Lower leg skin (tissue), 4 donors: ENCODE data around the gene CA9. TPM values are rescaled to one million over a fixed set of nuclear protein-coding genes. Genes with fewer than 3 reads are reported as not detected.

ENCODE experiments used
- DNase-seq, 2 donors: peaks; one replicate each; pipeline ENCODE4 v3.0.0-alpha.2; 2019; ENCODE audit warnings: low spot score in 2 of 2
- H3K4me3 ChIP-seq: fragments of 200-600 bp; sonication (generic); 2 replicates; pipeline ENCODE4 v1.5.1; 2017; ENCODE audit warnings: mild to moderate bottlenecking, low read depth; ENCODE audit not compliant: poor library complexity, severe bottlenecking
- POLR2A ChIP-seq, 2 donors: fragments of 450-650 bp; IDR thresholded peaks; one replicate each; pipeline ENCODE4 v1.6.1; 2016 to 2017; ENCODE audit warnings: antibody characterized with exemption in 2 of 2, mild to moderate bottlenecking in 1 of 2, moderate library complexity in 1 of 2
- WGBS, 2 donors: methylation state at CpG; one replicate each; pipeline ENCODE4 v1.1.5; 2018; 5-methylcytosine and 5-hydroxymethylcytosine counted together
- intact Hi-C: fragments of 100-400 bp; cut with DNase I; formaldehyde crosslinking; loops from one replicate; pipeline ENCODE4 v1.15.0; 2023; ENCODE audit warnings: low total_unique reads
- total RNA-seq, 4 donors: library from RNA; depleted of rRNA; stranded (reverse); fragments of >200 nt; gene quantifications; one replicate each; pipeline ENCODE4 v1.1.0, GENCODE V29; 2016
- TF ChIP-seq, protein P1 (sequence below), 3 donors: fragments of 450-650 bp; IDR thresholded peaks; one replicate each; pipeline ENCODE4 v1.5.1; 2016; ENCODE audit warnings: antibody characterized with exemption in 3 of 3, mild to moderate bottlenecking in 3 of 3, moderate library complexity in 2 of 3

Gene CA9
- total RNA-seq, 4 donors from 2014 or later, result 0.25 to 22.2 (median 4.2) TPM

GRCh38 chr9:35658137-35658967, 15.4 kb upstream of the CA9 start, which contains the start of gene CCDC107:
Gene CCDC107 (plus strand): TSS chr9:35658292. CDS start chr9:35658380, 88 bp downstream.
- H3K4me3 ChIP-seq, result peak within 1 kb of the TSS; percentile 70
- peak; percentile 71 to 96 for DNase-seq
- WGBS, 2 donors, result 0 to 1% methylated on average over 44 to 55 of the region's 67 CpGs
- TF ChIP-seq POLR2A (IDR thresholded peaks at IDR 0.05), result no peak
- TF ChIP-seq, protein P1, sequence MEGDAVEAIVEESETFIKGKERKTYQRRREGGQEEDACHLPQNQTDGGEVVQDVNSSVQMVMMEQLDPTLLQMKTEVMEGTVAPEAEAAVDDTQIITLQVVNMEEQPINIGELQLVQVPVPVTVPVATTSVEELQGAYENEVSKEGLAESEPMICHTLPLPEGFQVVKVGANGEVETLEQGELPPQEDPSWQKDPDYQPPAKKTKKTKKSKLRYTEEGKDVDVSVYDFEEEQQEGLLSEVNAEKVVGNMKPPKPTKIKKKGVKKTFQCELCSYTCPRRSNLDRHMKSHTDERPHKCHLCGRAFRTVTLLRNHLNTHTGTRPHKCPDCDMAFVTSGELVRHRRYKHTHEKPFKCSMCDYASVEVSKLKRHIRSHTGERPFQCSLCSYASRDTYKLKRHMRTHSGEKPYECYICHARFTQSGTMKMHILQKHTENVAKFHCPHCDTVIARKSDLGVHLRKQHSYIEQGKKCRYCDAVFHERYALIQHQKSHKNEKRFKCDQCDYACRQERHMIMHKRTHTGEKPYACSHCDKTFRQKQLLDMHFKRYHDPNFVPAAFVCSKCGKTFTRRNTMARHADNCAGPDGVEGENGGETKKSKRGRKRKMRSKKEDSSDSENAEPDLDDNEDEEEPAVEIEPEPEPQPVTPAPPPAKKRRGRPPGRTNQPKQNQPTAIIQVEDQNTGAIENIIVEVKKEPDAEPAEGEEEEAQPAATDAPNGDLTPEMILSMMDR (IDR thresholded peaks at IDR 0.05), result no peak
- intact Hi-C loops, result no loop called here

DNA sequence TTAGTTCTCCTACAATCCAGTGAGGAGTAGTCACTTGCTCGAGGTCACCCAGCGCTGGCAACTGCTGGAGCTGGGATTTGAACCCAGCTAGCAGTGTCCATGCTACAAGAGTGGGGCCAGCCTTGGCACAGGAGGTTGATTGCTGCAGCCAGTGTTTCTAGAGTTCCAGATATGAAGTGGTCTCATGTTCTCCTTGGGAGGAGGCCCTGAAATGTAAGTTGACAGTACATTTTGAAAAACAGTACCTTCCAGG, 14.8 kb upstream of the CA9 start:
- 0% methylated on average over 2 of the region's 2 CpGs for WGBS, 2 donors
- TF ChIP-seq, protein P1 (IDR thresholded peaks at IDR 0.05), result no peak
- no peak for TF ChIP-seq POLR2A (IDR thresholded peaks at IDR 0.05)
- intact Hi-C loops, result no loop called here
- H3K4me3 ChIP-seq, result peak overlapping the region; percentile 70
- DNase-seq, result no peak

DNA sequence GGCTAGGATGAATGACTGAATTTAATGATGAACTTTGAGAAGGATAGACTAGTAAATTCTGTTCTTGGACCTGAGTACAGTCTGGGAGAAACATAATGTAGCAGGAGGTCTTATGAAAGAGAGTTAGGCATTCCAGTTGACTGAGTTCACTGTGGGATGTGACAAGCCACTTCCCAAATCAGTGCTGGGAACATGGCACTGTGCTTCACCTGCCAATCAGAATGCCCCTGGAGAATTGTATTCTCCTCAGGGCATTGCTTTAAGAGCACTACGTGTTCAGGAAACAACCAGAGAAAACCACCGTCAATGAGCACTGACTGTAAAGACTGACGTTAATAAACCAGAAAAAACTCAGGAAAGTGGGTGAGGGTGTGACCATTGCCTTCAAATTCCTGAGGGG, 14.4 kb upstream of the CA9 start:
- intact Hi-C loops, result no loop called here
- no peak overlapping the region for H3K4me3 ChIP-seq
- TF ChIP-seq, protein P1 (IDR thresholded peaks at IDR 0.05), result no peak
- no peak for TF ChIP-seq POLR2A (IDR thresholded peaks at IDR 0.05)
- WGBS, 2 donors, result 51 to 57% methylated on average over 3 of the region's 3 CpGs
- no peak for DNase-seq

DNA sequence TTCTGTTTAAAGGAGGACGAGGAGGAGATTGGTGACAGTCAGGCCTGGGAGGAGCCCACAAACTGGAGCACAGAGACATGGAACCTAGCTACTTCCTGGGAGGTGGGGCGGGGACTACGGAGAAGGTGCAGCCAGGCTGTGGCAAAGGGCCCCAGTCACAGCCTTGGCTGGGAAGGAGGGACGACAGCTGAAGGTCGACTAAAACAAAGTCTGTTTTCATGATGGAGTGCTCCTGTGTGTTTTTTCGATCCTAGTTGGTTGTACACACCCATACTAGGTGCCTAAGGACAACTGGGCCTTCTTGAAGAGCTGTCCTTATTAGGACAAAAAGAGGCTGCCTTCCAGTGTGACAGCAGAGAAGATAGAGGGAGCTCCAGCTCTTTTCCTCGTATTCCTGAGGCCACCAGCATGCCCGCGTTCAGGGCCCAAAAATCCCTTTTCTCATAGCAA, 12.7 kb upstream of the CA9 start:
- 45 to 50% methylated on average over 9 of the region's 9 CpGs for WGBS, 2 donors
- no peak for DNase-seq
- intact Hi-C loops, result no loop called here
- no peak overlapping the region for H3K4me3 ChIP-seq
- TF ChIP-seq, protein P1 (IDR thresholded peaks at IDR 0.05), result no peak
- TF ChIP-seq POLR2A (IDR thresholded peaks at IDR 0.05), result no peak

DNA sequence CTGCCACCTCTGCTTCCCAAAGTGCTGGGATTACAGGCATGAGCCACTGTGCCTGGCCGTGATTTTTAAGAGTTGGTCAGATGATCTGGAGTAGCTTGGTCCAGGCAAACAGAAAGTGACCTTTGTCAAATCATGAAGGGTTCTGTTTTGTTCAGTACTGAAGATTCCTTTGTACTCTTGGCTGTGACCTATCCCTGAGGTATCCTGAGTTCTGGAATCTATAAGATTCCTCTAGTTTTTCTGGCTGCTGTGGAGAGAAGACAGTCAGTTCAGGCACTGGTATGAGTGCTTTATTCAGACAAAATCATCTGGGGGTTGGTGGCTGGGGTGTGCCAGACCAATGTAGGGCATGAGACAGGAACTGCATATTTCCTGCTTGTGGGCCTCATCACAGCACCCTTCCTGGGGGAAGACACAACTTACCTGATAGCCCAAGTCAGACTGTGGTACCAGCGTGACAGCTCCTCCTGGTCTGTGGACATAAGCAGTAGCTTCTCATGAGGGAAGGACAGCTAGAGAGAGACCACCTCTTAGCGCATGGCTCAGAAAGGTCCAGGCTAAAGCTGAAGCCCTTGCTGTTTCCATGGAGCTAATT, 11.9 kb upstream of the CA9 start:
- WGBS, 2 donors, result 64 to 67% methylated on average over 3 of the region's 3 CpGs
- TF ChIP-seq, protein P1 (IDR thresholded peaks at IDR 0.05), result no peak
- TF ChIP-seq POLR2A (IDR thresholded peaks at IDR 0.05), result no peak
- H3K4me3 ChIP-seq, result no peak overlapping the region
- no peak for DNase-seq
- intact Hi-C loops, result no loop called here
